Neural cell (in vitro differentiated cells): ENCODE results near the gene TOM1L1. TPM values are rescaled to one million over a fixed set of nuclear protein-coding genes. Genes with fewer than 3 reads are reported as not detected.

Source experiments
- H2AFZ ChIP-seq: fragments of 200-600, 300-800 bp; sonication (generic), shearing (Covaris generic); 2 replicates; pipeline ENCODE4 v1.6.0; 2014; ENCODE audit warnings: low read depth, mild to moderate bottlenecking, antibody characterized with exemption, low read length, moderate library complexity
- H3F3A ChIP-seq: fragments of 200-600 bp; shearing (Covaris generic); 2 replicates; pipeline ENCODE4 v1.6.1; 2016; ENCODE audit warnings: mild to moderate bottlenecking, moderate library complexity, mixed read lengths, antibody characterized with exemption, low read length; ENCODE audit not compliant: insufficient read depth, poor library complexity, severe bottlenecking
- H3K27ac ChIP-seq: fragments of 200-600, 300-800 bp; sonication (generic), shearing (Covaris generic); 2 replicates; pipeline ENCODE4 v1.5.1; 2014; ENCODE audit warnings: mild to moderate bottlenecking, low read length, moderate library complexity
- H3K27me3 ChIP-seq: fragments of 300-800, 200-600 bp; sonication (generic), shearing (Covaris generic); 2 replicates; pipeline ENCODE4 v1.6.0; 2014; ENCODE audit warnings: mild to moderate bottlenecking, low read depth, low read length, moderate library complexity; ENCODE audit not compliant: insufficient read depth
- H3K36me3 ChIP-seq: fragments of 300-800, 200-600 bp; sonication (generic), shearing (Covaris generic); 2 replicates; pipeline ENCODE4 v1.5.1; 2014; ENCODE audit warnings: mild to moderate bottlenecking, antibody characterized with exemption, low read length, moderate library complexity; ENCODE audit not compliant: insufficient read depth
- H3K4me2 ChIP-seq: fragments of 300-800, 200-600 bp; sonication (generic), shearing (Covaris generic); 2 replicates; pipeline ENCODE4 v1.6.0; 2014; ENCODE audit warnings: mild to moderate bottlenecking, low read length
- H3K4me3 ChIP-seq: fragments of 300-800, 200-600 bp; sonication (generic), shearing (Covaris generic); 2 replicates; pipeline ENCODE4 v1.5.1; 2014; ENCODE audit warnings: mild to moderate bottlenecking, low read length, moderate library complexity
- H3K79me2 ChIP-seq: fragments of 200-600 bp; shearing (Covaris generic); replicated peaks from 2 replicates; pipeline ENCODE4 v1.6.0; 2014; ENCODE audit warnings: mild to moderate bottlenecking, low read length, moderate library complexity; ENCODE audit not compliant: insufficient read depth
- H3K9ac ChIP-seq: fragments of 300-800, 200-600 bp; sonication (generic), shearing (Covaris generic); 2 replicates; pipeline ENCODE4 v1.6.1; 2016; ENCODE audit warnings: mild to moderate bottlenecking, low read length, mixed read lengths
- H3K9me2 ChIP-seq: fragments of 200-600 bp; shearing (Covaris generic); 2 replicates; pipeline ENCODE4 v1.6.1; 2016; ENCODE audit warnings: mild to moderate bottlenecking, low read length, mixed read lengths; ENCODE audit not compliant: insufficient read depth
- H3K9me3 ChIP-seq: fragments of 200-600, 300-800 bp; sonication (generic), shearing (Covaris generic); 2 replicates; pipeline ENCODE4 v1.6.1; 2016; ENCODE audit warnings: mild to moderate bottlenecking, mixed run types, low read length, moderate library complexity, mixed read lengths
- H4K20me1 ChIP-seq: fragments of 200-600 bp; shearing (Covaris generic); 2 replicates; pipeline ENCODE4 v1.6.1; 2016; ENCODE audit warnings: mild to moderate bottlenecking, mixed run types; ENCODE audit not compliant: insufficient read depth
- EP300 ChIP-seq: fragments of 450-650 bp; conservative IDR thresholded peaks from 2 replicates; pipeline ENCODE4 v1.6.1; 2014; ENCODE audit warnings: antibody characterized with exemption, mild to moderate bottlenecking, moderate library complexity; ENCODE audit not compliant: poor library complexity, severe bottlenecking
- EZH2 ChIP-seq: fragments of 200-600, 300-800 bp; shearing (Covaris generic), sonication (generic); IDR thresholded peaks from 2 replicates; pipeline ENCODE4 v1.6.1; 2014; ENCODE audit warnings: antibody characterized with exemption, low read length, borderline replicate concordance, mild to moderate bottlenecking; ENCODE audit not compliant: insufficient read depth, poor library complexity, severe bottlenecking
- MXI1 ChIP-seq: fragments of 450-650 bp; conservative IDR thresholded peaks from 2 replicates; pipeline ENCODE4 v1.6.1; 2014; ENCODE audit warnings: antibody characterized with exemption, mild to moderate bottlenecking; ENCODE audit not compliant: poor library complexity, severe bottlenecking
- POLR2AphosphoS5 ChIP-seq: IDR thresholded peaks from 2 replicates; pipeline ENCODE4 v1.6.1; 2012
- RAD21 ChIP-seq: fragments of 450-650 bp; conservative IDR thresholded peaks from 2 replicates; pipeline ENCODE4 v1.6.1; 2014; ENCODE audit warnings: antibody characterized with exemption, mild to moderate bottlenecking, moderate library complexity
- SMC3 ChIP-seq: fragments of 450-650 bp; conservative IDR thresholded peaks from 2 replicates; pipeline ENCODE4 v1.6.1; 2014; ENCODE audit warnings: antibody characterized with exemption, mild to moderate bottlenecking, moderate library complexity; ENCODE audit not compliant: poor library complexity
- TAF1 ChIP-seq: IDR thresholded peaks from 2 replicates; pipeline ENCODE4 v1.6.1; 2012; ENCODE audit warnings: low read depth
- polyA plus RNA-seq: library from polyadenylated mRNA; depleted of rRNA; stranded (reverse); fragments of >200 nt; gene quantifications from 2 replicates; pipeline ENCODE4 v1.2.3, GENCODE V29; 2014
- TF ChIP-seq, protein P1 (sequence below): fragments of 450-650 bp; IDR thresholded peaks from 2 replicates; pipeline ENCODE4 v1.5.1; 2014; ENCODE audit warnings: antibody characterized with exemption, mild to moderate bottlenecking, moderate library complexity; ENCODE audit not compliant: poor library complexity, severe bottlenecking
- TF ChIP-seq, protein P2 (sequence below): IDR thresholded peaks from 2 replicates; pipeline ENCODE4 v1.6.1; 2012; ENCODE audit warnings: borderline replicate concordance

The TOM1L1 gene
- polyA plus RNA-seq, 1 donor from 2014 or later, result 13.6 TPM

DNA sequence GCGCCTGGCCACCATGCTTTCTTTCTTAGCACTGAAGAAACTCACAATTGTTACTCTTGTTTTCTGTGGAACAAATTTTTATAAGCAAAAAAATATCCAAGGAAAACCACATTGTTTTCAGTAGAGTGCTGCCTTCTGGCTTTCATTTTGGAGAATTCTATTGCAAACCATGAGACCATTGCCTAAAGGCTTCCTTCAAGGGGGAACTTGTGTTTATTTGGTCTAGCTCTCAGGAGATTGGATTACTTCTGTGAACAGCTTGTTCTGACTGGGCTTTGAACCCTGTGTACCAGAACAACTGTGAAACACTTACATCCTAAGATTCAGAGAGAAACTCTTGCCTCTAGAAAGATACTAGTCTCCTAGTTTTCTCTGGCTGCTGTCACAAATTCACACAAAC lies 32.1 kb downstream of the TOM1L1 start:
- Histone ChIP-seq H3K27me3 (no peaks in the 10 kb centered on the region), H3F3A (no peaks in the 10 kb centered on the region), H3K9me3 (no peaks in the 10 kb centered on the region), H3K4me2 (no peak overlapping the region), H3K9me2 (no peaks in the 10 kb centered on the region), H3K79me2 (no peaks in the 10 kb centered on the region), H3K36me3 (no peaks in the 10 kb centered on the region), H3K4me3 (no peak overlapping the region), H3K27ac (no peak overlapping the region), H2AFZ (no peak overlapping the region), H3K9ac (no peak overlapping the region), H4K20me1 (no peaks in the 10 kb centered on the region)
- TF ChIP-seq SMC3 (no peak), EZH2 (no peak), EP300 (no peak), TAF1 (no peak), MXI1 (no peak), RAD21 (no peak), POLR2AphosphoS5 (no peak)
- TF ChIP-seq, protein P1, sequence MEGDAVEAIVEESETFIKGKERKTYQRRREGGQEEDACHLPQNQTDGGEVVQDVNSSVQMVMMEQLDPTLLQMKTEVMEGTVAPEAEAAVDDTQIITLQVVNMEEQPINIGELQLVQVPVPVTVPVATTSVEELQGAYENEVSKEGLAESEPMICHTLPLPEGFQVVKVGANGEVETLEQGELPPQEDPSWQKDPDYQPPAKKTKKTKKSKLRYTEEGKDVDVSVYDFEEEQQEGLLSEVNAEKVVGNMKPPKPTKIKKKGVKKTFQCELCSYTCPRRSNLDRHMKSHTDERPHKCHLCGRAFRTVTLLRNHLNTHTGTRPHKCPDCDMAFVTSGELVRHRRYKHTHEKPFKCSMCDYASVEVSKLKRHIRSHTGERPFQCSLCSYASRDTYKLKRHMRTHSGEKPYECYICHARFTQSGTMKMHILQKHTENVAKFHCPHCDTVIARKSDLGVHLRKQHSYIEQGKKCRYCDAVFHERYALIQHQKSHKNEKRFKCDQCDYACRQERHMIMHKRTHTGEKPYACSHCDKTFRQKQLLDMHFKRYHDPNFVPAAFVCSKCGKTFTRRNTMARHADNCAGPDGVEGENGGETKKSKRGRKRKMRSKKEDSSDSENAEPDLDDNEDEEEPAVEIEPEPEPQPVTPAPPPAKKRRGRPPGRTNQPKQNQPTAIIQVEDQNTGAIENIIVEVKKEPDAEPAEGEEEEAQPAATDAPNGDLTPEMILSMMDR, result no peak
- TF ChIP-seq, protein P2, sequence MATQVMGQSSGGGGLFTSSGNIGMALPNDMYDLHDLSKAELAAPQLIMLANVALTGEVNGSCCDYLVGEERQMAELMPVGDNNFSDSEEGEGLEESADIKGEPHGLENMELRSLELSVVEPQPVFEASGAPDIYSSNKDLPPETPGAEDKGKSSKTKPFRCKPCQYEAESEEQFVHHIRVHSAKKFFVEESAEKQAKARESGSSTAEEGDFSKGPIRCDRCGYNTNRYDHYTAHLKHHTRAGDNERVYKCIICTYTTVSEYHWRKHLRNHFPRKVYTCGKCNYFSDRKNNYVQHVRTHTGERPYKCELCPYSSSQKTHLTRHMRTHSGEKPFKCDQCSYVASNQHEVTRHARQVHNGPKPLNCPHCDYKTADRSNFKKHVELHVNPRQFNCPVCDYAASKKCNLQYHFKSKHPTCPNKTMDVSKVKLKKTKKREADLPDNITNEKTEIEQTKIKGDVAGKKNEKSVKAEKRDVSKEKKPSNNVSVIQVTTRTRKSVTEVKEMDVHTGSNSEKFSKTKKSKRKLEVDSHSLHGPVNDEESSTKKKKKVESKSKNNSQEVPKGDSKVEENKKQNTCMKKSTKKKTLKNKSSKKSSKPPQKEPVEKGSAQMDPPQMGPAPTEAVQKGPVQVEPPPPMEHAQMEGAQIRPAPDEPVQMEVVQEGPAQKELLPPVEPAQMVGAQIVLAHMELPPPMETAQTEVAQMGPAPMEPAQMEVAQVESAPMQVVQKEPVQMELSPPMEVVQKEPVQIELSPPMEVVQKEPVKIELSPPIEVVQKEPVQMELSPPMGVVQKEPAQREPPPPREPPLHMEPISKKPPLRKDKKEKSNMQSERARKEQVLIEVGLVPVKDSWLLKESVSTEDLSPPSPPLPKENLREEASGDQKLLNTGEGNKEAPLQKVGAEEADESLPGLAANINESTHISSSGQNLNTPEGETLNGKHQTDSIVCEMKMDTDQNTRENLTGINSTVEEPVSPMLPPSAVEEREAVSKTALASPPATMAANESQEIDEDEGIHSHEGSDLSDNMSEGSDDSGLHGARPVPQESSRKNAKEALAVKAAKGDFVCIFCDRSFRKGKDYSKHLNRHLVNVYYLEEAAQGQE, result no peak

DNA sequence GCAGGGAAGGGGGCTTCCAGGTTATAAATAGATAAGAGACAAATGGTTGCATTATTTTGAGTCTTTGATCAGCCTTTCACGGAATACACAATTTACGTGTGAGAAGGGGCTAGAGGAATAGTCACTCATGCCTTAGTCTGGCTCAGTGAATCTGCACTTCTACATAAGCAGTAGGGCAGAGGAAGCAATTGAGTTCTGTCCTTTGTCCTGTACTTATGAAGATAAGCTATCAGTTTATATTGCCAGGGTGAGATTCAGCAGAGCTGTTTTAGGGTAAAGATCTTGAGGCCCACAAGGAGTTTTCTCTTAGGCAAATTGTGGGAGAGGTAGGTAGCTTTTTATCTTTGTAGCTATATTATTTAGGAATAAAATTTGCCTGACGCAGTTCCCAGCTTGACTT lies 33.3 kb downstream of the TOM1L1 start:
- H3K36me3 ChIP-seq, result no peaks in the 10 kb centered on the region
- H3K27ac ChIP-seq, result no peak overlapping the region
- H3K79me2 ChIP-seq, result no peaks in the 10 kb centered on the region
- H3K9me3 ChIP-seq, result no peaks in the 10 kb centered on the region
- H3K9me2 ChIP-seq, result no peaks in the 10 kb centered on the region
- no peaks in the 10 kb centered on the region for H4K20me1 ChIP-seq
- H3F3A ChIP-seq, result no peaks in the 10 kb centered on the region
- H3K4me3 ChIP-seq, result no peak overlapping the region
- H3K4me2 ChIP-seq, result no peak overlapping the region
- H2AFZ ChIP-seq, result no peak overlapping the region
- TF ChIP-seq EZH2 (no peak), EP300 (no peak), SMC3 (no peak), TAF1 (no peak)
- H3K9ac ChIP-seq, result no peak overlapping the region
- H3K27me3 ChIP-seq, result no peaks in the 10 kb centered on the region

DNA sequence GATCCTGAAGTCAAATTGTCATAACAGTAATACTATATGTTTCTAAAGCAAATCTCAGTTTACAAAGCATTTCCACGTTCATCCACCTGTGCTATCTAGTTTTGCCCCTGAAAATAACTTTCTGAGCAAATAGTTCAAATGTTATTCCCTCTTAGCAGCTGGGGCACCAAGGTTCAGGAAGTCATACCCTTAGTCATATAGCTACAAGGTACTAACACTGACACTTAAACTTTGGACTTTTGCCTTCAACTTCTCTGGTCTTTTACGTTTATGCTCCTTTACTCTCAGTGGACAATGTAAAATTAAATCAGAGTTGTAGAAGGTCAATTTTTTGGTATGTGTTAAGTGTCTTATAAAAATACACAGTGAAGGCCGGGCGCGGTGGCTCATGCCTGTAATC lies 34.8 kb downstream of the TOM1L1 start:
- H3K36me3 ChIP-seq, result no peaks in the 10 kb centered on the region
- H3K9ac ChIP-seq, result no peak overlapping the region
- H3K4me3 ChIP-seq, result no peak overlapping the region
- no peaks in the 10 kb centered on the region for H3K9me3 ChIP-seq
- H4K20me1 ChIP-seq, result no peaks in the 10 kb centered on the region
- TF ChIP-seq EZH2 (no peak), EP300 (no peak), POLR2AphosphoS5 (no peak), TAF1 (no peak), SMC3 (no peak), RAD21 (no peak), MXI1 (no peak)
- TF ChIP-seq, protein P1, result no peak
- TF ChIP-seq, protein P2, result no peak
- H3K27ac ChIP-seq, result no peak overlapping the region
- H3K9me2 ChIP-seq, result no peaks in the 10 kb centered on the region
- H2AFZ ChIP-seq, result no peak overlapping the region
- H3K79me2 ChIP-seq, result no peaks in the 10 kb centered on the region
- H3K4me2 ChIP-seq, result no peak overlapping the region
- H3F3A ChIP-seq, result no peaks in the 10 kb centered on the region
- H3K27me3 ChIP-seq, result no peaks in the 10 kb centered on the region
